ENCODE data around the gene PTDSS2. TPM values are rescaled to one million over a fixed set of nuclear protein-coding genes. Genes with fewer than 3 reads are reported as not detected.
A peak's percentile ranks its signal among the peaks of the same experiment; 100 is the strongest.

PTDSS2 gene
- total RNA-seq, 1 experiment from 2014 or later = 30.4 TPM

- CTCF ChIA-PET = interaction anchor here (0.6 to 0.7 kb wide), 4 partner anchors 12 to 303 kb away, joined by 3 to 6 read pairs (median 3); partner anchors contain the start of gene HRAS
- peak; percentile 93 for DNase-seq
- H3K36me3 Mint-ChIP-seq (ENCODE audit: insufficient read depth, unreplicated experiment) = peaks cover 21% of the 10 kb centered on the region
- intact Hi-C loops (cut with micrococcal nuclease; ENCODE audit: unreplicated experiment) = loop anchor here (5.0 to 10.0 kb wide), 2 partner anchors 161 to 314 kb away; partner anchors contain the start of genes BET1L and RIC8A
- H3K4me3 Mint-ChIP-seq (ENCODE audit: low read depth, unreplicated experiment) = peak overlapping the region; percentile 30
- peak; percentile 94 for TF ChIP-seq CTCF (IDR thresholded peaks at IDR 0.05; ENCODE audit: unreplicated experiment)
- peak overlapping the region; percentile 31 for H3K27ac Mint-ChIP-seq (ENCODE audit: unreplicated experiment)
- H3K27me3 Mint-ChIP-seq (ENCODE audit: unreplicated experiment) = no peaks in the 10 kb centered on the region
- no peaks in the 10 kb centered on the region for H3K4me1 Mint-ChIP-seq (ENCODE audit: low read depth, unreplicated experiment)
- BruUV-seq (replicated peaks) = no TSS peak
- H3K9me3 Mint-ChIP-seq (ENCODE audit: low read depth, unreplicated experiment) = no peaks in the 10 kb centered on the region
Observed at GRCh38 chr11:518463-519202, 68.6 kb downstream of the PTDSS2 start.

GRCh38 chr11:520428-521176 lies 70.5 kb downstream of the PTDSS2 start:
- no peak for DNase-seq
- Mint-ChIP-seq H3K27ac (ENCODE audit: unreplicated experiment) (no peak overlapping the region), H3K4me1 (ENCODE audit: low read depth, unreplicated experiment) (no peaks in the 10 kb centered on the region), H3K36me3 (ENCODE audit: insufficient read depth, unreplicated experiment) (peaks cover 15% of the 10 kb centered on the region), H3K9me3 (ENCODE audit: low read depth, unreplicated experiment) (peaks cover 2% of the 10 kb centered on the region), H3K27me3 (ENCODE audit: unreplicated experiment) (no peaks in the 10 kb centered on the region), H3K4me3 (ENCODE audit: low read depth, unreplicated experiment) (no peak overlapping the region)
- CTCF ChIA-PET = no interaction called here
- BruUV-seq (replicated peaks) = no TSS peak
- intact Hi-C loops (cut with micrococcal nuclease; ENCODE audit: unreplicated experiment) = no loop called here
- no peak for TF ChIP-seq CTCF (IDR thresholded peaks at IDR 0.05; ENCODE audit: unreplicated experiment)

- peaks cover 2% of the 10 kb centered on the region for H3K9me3 Mint-ChIP-seq (ENCODE audit: low read depth, unreplicated experiment)
- H3K27me3 Mint-ChIP-seq (ENCODE audit: unreplicated experiment) = no peaks in the 10 kb centered on the region
- DNase-seq = no peak
- TF ChIP-seq CTCF (IDR thresholded peaks at IDR 0.05; ENCODE audit: unreplicated experiment) = no peak
- H3K4me1 Mint-ChIP-seq (ENCODE audit: low read depth, unreplicated experiment) = no peaks in the 10 kb centered on the region
- peaks cover 10% of the 10 kb centered on the region for H3K36me3 Mint-ChIP-seq (ENCODE audit: insufficient read depth, unreplicated experiment)
- no TSS peak for BruUV-seq (replicated peaks)
- CTCF ChIA-PET = no interaction called here
- no peak overlapping the region for H3K27ac Mint-ChIP-seq (ENCODE audit: unreplicated experiment)
- intact Hi-C loops (cut with micrococcal nuclease; ENCODE audit: unreplicated experiment) = no loop called here
- H3K4me3 Mint-ChIP-seq (ENCODE audit: low read depth, unreplicated experiment) = no peak overlapping the region
Observed at GRCh38 chr11:521177-521688, 71.2 kb downstream of the PTDSS2 start.

GRCh38 chr11:526192-526591 lies 76.1 kb downstream of the PTDSS2 start:
- Mint-ChIP-seq H3K9me3 (ENCODE audit: low read depth, unreplicated experiment) (peaks cover 2% of the 10 kb centered on the region), H3K27ac (ENCODE audit: unreplicated experiment) (no peak overlapping the region), H3K27me3 (ENCODE audit: unreplicated experiment) (no peaks in the 10 kb centered on the region), H3K36me3 (ENCODE audit: insufficient read depth, unreplicated experiment) (no peaks in the 10 kb centered on the region), H3K4me3 (ENCODE audit: low read depth, unreplicated experiment) (no peak overlapping the region), H3K4me1 (ENCODE audit: low read depth, unreplicated experiment) (no peaks in the 10 kb centered on the region)
- intact Hi-C loops (cut with micrococcal nuclease; ENCODE audit: unreplicated experiment) = no loop called here
- DNase-seq = no peak
- no peak for TF ChIP-seq CTCF (IDR thresholded peaks at IDR 0.05; ENCODE audit: unreplicated experiment)
- BruUV-seq (replicated peaks) = no TSS peak
- CTCF ChIA-PET = no interaction called here
